Testis (tissue), 2 donors: ENCODE measurements around the gene DCK.

Experiments used
- CTCF ChIP-seq, 3 experiments: fragments of 450-650 bp in 2 of 3; fragments of 200-600 bp in 1 of 3; sonication (generic) in 1 of 3; IDR thresholded peaks; one replicate each; pipeline ENCODE4 v1.5.1; 2016 to 2019; ENCODE audit warnings: antibody characterized with exemption in 3 of 3, mild to moderate bottlenecking in 2 of 3, moderate library complexity in 1 of 3
- POLR2A ChIP-seq: fragments of 450-650 bp; IDR thresholded peaks from one replicate; pipeline ENCODE4 v1.6.1; 2017; ENCODE audit warnings: antibody characterized with exemption, mild to moderate bottlenecking, moderate library complexity

DNA sequence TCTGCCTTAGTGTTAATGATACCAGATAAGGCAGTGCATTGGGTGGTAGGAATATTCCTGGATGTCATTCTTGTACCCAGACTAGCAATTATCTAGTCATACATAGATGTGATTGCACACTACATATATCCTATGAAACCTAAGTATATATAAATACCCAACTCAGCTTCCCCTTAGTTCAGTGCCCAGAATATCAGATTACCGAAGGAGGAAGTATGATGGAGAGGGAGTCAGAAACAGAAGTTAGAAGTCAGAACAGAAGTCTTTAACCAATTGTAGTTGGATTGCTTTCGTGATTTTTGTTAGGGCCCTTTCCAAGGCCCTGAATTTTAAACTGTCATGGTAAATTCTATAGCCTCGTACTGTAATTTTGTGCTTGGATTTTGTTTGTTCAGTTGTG lies 48.4 kb upstream of the DCK start:
- TF ChIP-seq CTCF (IDR thresholded peaks at IDR 0.05) (no peak), POLR2A (no peak)
